Inferior parietal cortex (tissue), 1 donor: ENCODE data around the gene PDZD2.

Experiments used
- DNase-seq: peaks from one replicate; pipeline ENCODE4 v3.0.0-alpha.2; 2016; ENCODE audit errors: extremely low spot score

Gene PDZD2

DNA sequence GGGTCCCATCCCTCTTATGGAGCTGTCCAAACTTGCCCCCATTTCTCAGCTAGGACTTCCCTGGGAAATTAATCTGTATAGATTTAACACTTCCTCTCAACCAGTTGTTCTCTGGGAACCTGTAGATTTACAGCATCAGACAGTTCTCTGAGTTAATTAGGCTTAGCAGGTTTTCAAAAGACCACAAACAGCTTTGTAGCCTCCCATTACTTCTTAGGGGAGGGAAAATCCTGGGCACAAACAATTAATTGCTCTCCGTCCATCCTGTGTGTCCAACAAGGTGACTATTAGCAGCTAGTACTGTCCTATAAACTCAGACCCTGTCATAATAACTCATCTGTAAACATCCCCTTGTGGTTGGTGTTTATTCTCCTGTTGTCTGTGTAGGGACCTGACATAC is 337.2 kb downstream of the PDZD2 start:
- DNase-seq = no peak

DNA sequence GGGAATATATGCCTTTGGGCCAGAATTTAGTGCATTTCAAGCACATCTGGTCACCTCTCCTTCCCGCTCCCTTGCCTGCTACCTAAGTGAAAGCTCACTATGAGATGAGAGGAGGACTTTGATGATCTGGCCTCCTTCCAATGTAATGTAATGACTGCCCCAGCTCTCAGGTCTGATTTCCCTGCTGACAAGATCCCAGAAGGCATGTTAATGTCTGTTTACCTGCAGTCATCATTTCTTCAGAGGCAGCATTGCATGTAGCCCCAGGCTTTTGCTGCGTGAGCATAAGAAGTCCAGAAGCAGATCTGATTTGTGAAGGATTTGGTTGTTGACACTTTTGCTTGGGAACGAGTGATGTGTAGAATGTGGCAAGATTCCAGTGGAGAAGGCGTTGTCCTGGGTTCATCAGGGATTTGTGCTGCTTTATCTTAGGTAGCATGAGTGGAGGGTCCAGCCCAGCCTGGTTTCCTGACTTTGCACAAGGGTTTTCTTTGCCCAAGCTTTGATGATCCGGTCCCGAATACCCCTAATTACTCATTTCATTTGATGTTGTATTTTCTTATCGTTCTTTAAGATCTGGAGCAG is 342.5 kb downstream of the PDZD2 start:
- DNase-seq = no peak

DNA sequence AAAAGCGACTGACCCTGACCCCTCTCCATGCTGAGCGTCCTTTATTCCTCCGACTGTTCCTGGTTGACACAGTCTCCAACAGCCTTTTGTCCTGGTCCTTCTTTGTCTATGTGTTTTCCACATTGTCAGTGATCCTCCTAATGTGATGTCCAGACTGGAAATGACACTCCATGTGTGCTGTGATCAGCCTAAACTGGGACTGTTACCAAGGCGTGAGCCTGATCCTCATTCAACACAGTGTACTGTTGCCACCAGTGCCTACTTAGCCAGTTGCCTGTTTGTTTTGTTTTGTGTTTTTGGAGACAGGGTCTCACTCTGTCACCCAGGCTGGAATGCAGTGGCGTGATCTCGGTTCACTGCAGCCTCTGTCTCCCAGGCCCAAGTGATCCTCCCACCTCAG is 343.1 kb downstream of the PDZD2 start:
- DNase-seq = no peak

DNA sequence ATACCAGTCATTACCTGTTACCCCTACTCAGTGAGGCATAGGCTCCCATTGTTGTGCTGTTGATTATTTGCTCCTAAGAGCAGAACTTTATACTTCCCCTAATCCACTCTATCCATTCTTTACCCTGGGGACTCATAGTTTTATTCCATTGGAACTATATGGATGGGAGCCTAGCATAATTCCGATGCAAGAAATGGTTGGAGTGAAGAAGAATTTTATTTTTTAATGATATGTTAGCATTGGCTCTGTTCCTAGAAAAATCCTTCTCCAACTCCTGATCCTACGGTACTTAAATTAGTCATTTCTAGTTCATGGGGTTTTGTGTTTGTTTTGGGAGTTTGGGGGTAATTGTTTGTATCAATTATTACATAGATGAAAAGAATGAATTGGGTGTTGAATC is 343.7 kb downstream of the PDZD2 start:
- no peak for DNase-seq

DNA sequence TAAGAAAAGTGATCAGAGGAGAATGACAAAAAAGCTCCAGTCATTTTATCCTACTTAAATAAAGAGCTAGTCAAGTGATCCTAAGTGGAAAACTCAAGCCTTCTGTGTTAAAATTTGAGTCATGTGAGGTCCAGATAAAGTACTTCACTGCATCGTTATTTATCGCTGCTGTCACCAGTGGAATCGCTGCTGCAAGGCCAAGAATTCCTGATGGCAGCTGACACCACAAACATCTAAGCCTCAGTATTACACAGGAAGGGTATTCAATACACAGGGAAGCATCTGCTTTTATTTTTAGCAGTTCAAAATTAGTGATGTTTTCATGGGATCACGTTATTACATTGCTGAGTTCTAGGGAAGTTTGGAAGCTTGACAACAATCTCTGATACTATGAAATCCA is 344.9 kb downstream of the PDZD2 start:
- DNase-seq = no peak

DNA sequence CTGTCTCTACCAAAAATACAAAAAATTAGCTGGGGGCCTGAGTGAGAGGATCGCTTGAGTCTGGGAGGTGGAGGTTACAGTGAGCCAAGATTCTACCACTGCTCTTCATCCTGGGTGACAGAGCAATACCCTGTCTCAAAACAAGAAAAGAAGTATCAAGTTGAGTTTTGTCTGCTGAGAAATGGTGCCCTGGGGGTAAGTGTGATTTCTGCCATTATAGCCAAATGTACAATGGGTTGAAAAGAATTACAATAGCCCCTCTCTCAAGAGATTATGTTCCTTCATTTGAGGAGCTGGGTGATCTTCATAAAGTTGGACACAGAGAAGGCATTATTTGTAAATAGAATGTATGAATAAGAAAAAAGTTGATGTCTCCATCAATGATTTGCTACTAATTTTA is 345.8 kb downstream of the PDZD2 start:
- no peak for DNase-seq

DNA sequence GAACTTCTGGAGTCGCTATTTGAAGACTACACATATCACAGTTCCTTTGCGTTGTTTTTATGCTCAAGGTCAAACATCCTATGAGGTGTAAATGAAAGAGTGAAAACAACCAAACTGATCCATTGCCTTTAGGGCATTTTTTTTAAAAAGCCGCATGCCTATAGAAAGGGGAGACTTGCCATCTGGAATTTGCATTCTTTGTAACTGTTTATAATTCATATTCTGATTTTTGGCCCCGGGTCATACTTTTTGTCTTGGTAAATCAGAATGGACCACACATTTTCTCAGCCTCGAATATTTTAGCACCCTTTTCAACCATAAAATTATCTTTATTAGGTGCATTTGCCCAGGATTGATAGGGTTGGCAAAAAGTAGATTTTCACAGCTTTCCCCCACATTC is 347.2 kb downstream of the PDZD2 start:
- no peak for DNase-seq

DNA sequence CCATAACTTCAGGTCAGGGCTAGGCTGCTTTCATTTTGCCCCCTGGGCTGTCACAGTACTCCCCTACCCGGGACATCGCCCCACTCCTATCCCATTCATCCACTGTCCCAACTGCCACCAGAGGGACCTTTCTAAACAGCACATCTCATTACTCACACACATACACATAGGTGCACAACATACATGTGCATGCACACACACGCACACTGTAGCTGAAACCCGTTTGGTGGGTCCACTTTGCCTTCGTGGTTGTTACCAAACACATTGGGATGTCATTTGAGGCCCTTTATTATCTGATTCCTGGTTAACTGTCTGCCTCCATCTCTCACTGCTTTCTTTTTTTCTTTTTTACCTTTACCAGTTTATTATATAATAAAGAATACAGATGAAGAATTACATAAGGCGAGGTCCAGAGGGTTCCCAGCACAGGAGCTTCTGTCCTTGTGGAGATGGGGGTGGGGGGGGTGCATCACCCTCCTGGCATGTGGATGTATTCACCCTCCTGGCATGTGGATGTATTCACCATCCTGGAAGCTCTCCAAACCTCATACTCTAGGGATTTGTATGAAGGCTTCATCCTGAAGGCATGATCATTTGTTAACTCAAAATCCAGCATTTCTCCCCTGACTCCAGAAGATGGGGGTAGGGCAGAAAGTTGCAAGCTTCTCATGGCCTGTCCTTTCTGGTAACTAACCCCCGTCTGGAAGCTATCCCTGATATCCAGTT is 349.2 kb downstream of the PDZD2 start:
- no peak for DNase-seq

DNA sequence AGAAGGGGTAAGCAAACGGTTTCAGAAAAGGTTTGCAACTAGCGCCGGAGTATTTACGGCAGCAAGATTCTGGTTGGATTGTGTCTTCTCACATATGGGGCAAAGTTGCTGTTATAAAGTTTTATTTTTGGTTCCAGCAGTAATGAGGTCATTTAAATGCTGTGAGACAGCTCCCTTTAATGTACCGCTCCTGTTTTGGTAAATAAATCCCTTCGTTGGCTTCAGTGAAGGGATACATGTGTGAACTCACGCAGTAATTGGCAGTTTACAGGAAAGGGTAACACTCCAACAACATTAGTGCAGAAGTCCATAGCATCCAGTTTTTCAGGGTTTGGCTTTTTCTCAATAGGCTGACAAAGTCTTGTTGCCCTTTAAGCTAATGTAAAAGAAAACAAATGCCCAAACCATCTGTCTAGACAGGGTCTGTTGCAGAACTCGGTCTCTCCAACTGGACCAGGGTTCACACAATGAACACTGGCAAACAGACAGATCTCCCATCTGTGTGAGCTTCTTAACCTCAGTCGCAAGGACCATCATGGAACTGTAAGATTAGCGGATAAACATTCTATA is 351.2 kb downstream of the PDZD2 start:
- no peak for DNase-seq

DNA sequence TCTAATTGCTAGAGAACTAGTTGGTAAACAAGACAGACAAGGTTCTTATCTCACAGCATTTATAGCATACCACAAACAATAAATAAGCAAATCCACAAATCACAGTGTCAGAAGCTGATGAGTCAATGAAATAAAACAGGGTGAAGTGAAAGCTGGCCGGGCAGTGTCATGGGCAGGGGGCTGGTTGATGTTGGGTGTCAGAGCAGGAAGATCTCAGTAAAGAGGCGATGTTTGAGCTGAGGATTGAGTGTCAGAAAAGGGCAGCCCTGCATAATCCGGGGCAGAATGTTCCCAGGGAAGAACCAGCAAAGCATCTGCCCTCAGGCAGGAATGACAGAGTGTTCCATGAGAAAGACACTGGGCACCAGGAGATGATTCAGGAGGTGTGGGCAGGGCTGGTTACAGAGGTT is 351.8 kb downstream of the PDZD2 start:
- DNase-seq = no peak

DNA sequence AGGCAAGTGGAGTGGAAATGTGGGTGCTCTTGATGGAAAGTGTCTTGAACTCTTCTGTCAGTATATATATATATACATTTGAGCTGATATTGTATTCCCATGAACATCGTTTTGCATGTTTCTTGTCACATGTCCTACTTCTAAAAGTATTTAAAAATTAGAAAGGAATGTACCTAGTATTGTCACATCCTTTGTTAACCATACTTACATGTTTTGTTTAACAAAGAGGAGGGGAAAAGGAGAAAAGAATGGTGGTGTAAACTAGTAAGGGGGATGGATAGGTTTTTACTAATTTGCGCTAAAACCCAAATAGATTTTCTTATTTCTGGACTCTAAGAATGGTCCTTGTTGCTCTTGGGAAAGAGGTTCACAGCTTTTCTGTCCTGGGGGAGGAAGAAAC is 353.4 kb downstream of the PDZD2 start:
- DNase-seq = no peak

DNA sequence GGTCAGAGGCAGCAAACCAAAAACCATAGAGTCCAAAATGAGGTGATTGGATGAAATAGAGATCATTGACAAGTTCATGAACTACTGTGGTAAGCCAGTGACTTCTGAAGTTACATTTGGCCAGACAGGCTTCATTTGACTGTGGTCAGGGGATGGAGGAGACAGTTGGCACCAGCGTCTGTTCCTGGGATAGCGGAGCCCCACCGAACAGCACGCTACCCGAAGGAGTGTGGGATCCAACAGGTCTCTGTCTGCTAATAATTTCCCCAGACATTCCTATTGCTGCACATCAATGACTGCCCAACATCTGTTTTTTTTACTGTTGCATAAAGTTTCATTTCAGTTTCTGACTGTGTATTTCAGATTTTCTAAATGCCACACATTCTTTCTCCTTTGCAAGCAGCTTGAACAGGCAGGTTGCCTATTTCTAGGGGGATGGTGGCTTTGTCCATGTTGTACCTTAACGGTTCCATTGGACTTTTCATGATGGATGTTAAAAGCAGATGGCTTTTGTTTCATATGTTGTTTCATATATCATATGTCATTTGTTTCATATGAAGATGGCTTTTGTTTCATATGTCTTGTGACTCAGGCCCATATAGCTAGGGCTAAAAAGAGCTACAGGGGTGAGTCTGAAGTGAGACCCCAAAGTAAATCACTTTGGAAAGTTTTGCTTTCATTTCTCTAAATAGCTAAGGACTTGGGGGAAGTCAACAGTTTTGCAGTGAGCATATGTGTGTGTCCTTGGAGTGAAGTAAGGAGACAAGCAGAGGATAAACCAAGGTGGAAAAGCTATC is 354.4 kb downstream of the PDZD2 start:
- DNase-seq = no peak

DNA sequence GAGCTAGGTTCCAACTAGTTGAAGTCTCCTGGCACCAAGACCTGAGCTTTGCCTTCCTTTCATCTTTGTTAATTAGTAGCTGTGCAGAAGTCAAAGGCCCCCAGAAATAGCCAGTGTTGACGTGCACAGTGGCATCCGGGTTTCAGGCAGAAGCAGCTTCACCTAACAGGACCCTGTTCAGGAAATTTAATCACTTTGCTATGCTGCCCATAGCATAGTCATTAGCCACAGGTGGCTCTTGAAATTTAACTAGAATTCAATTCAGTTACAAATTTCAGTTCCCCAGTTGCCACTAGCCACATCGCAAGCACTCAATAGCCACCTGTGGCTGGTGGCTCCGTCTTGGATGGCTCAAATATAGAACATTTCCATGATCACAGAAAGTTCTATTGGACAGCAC is 356.1 kb downstream of the PDZD2 start:
- no peak for DNase-seq

DNA sequence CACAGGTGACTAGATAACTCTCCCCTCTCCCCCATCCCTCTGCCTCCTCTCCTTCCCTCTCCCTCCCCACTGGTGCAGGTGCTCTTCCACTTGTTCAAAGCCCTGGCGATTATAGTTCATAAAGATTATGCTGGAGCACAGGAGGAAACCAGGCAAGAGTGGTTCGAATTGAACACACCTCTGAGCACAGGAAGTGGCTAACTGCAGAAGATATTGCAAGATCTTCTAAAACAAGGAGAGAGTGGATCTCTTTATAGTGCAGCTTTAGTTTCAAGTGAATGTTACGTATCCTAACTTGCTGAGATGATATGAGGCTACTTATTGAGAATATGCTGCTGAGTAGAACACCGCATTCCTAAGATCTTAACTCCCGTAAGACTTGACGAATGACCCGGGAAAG is 356.8 kb downstream of the PDZD2 start:
- no peak for DNase-seq

DNA sequence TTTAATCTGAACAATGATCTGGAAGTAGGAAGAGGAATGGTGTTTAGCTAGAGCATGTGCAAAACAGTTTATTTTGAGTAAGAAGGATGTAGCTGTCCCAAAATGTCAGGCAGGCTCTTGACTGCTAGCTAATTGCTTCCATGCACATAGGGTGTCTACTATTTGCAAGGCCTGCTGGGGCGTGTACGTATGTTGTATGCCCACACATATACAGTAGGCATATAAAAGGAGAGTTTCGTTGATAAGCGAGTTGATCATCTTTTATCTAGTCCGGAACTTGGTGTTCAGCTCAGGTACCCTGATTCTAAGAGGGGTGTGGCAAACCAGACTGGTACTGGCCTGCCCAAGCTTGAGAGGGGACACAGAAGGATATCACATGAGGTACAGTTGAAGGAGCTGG is 358.0 kb downstream of the PDZD2 start:
- no peak for DNase-seq

DNA sequence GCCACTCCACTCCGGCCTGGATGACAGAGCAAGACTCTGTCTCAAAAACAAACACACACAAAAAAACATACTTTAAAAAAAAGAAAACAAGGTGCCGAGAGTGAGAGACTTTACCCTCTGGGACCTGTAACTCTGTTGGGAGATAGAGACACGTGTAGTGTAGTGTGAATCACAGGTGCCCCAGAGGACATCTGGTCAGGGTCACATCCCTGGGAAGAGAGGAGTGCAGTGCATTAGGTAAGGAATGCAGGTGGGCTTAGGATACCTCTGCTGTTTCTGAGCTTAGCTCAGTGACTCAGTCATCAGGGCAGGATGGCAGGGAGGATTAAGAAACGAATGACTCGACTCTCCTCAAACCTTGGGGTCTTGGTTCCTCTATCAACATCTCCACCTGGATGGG is 360.5 kb downstream of the PDZD2 start:
- DNase-seq = no peak

DNA sequence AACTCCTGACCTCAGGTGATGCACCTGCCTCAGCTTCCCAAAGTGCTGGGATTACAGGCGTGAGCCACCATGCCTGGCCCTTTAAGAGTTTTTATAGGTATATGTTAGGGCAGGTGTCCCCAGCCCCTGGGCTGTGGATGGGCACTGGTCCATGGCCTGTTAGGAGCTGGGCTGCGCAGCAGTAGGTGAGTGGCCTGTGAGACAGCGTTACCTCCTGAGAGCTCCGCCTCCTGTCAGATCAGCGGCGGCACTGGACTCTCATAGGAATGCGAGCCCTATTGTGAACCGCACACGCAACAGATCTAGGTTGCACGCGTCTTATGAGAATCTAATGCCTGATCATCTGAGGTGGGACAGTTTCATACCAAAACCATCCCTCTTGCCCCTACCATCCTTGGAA is 361.8 kb downstream of the PDZD2 start:
- no peak for DNase-seq

DNA sequence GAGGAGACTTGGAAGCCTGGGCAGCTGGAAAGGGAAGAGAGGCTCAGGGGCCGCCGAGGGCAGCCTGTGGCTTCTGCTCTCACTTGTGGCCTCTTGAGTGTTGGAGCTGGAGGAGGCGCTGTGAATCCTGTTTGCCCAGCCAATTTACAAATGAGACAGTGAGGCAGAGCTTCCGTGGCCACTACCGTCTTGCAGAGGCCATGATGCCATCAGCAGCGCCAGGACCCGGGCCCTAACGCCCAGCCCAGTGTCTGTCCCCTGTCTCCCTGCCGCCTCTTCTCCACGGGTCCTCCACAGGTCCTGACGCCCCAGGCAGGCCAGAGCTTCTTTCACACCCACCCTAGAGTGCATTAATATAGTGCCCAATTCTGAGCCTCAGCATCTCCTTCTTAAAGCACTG is 362.4 kb downstream of the PDZD2 start:
- DNase-seq = no peak

DNA sequence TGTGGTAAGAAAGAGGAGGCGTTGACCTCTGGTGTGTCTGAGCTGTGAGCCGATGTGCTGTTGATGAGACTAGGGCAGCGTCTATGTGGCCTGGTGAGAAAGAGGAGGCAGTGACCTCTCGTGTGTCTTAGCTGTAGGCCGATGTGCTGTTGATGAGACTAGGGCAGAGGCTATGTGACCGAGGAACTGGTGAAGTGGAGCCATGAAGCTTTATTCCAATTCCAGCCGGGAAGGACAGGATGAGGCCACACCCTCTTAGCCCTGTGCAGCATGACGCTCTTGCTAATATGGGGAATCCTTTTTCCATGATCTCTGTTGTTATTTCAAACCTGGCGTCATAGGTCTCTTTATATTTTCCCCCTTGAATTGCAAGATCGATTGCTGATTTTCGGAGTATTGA is 362.8 kb downstream of the PDZD2 start:
- no peak for DNase-seq

DNA sequence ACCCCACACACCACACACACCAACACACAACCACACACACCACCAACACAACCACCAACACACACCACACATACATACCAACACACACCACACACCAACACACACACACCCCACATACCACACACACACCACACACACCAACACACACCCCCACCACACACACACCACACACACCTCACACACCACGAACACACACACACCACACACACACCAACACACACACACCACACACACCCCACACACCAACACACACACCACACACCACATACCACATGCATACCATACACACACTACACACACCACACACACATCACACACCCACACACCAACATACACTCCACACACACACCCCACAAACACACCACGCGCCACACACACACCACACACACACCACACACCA is 363.8 kb downstream of the PDZD2 start:
- DNase-seq = no peak

DNA sequence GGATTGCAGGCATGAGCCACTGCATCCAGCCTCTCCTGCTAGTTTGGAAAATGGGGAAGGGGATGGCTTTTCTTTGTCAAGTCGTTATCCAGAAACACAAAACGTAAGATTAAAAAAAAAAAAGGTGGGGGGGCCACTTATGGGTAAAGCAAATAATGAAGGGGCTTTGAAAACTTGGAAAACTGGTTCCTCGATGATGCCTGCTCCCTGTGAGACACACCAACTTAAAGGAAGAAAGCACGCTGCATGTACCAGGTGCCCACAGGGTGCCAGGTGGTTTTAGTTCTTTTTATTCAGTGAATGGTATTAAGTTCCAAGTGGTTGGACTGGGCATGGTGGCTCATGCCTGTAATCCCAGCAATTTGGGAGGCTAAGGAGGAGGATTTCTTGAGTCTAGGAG is 365.1 kb downstream of the PDZD2 start:
- DNase-seq = no peak

DNA sequence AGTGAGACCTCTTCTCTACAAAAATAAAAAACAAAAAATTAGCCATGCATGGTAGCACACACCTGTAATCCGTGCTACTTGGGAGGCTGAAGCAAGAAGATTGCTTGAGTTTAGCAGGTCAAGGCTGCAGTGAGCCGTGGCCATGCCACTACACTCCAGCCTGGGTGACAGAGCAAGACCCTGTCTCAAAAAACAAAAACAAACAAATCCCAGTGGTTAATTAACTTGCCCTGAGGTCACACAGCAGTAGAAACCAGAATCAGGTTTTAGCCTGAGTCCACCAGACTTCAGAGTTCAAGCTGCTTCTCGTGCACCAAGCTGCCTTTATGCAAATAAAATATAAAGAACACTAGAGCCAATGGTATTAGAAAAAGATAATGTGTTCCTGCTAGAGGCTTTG is 365.5 kb downstream of the PDZD2 start:
- no peak for DNase-seq

DNA sequence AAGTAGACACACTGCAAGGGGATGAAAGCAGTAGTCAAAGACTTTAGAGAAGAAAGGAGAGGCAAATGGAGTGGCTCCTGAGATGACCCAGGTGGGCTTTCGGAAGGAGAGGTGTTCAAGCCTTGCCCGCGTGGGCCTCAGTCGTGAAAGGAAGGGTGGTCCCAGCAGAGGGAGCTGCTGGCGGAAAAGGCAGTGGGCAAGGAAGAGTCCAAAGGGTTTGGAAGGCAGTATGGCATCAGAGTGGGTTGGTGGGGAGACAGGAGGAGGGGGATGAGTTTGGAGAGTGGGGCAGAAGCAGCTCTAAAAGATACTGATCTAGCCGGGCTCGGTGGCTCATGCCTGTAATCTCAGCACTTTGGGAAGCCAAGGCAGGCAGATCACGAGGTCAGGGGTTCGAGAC is 369.8 kb downstream of the PDZD2 start:
- DNase-seq = no peak
